ENCODE measurements around the gene KIF19. TPM values are rescaled to one million over a fixed set of nuclear protein-coding genes. Genes with fewer than 3 reads are reported as not detected.

KIF19 gene
- total RNA-seq, 1 donor = not detected

DNA sequence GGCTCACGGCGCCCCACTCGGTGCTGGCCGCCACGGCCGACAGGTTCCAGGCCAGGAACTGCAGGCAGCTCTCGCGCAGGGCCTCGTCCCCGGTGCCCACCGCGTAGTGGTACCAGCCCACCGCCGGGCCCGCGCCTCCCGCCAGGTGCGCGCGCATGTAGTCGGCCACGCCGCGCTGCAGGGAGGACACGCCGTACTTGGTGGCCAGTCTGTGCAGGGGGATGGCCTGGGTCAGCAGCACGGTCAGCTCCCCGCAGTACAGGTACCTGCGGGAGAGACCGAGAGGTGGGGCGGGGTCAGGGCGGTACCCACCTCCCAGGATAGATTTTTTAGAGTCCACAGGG is 31.4 kb downstream of the KIF19 start:
- TF ChIP-seq, protein P1, sequence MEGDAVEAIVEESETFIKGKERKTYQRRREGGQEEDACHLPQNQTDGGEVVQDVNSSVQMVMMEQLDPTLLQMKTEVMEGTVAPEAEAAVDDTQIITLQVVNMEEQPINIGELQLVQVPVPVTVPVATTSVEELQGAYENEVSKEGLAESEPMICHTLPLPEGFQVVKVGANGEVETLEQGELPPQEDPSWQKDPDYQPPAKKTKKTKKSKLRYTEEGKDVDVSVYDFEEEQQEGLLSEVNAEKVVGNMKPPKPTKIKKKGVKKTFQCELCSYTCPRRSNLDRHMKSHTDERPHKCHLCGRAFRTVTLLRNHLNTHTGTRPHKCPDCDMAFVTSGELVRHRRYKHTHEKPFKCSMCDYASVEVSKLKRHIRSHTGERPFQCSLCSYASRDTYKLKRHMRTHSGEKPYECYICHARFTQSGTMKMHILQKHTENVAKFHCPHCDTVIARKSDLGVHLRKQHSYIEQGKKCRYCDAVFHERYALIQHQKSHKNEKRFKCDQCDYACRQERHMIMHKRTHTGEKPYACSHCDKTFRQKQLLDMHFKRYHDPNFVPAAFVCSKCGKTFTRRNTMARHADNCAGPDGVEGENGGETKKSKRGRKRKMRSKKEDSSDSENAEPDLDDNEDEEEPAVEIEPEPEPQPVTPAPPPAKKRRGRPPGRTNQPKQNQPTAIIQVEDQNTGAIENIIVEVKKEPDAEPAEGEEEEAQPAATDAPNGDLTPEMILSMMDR (IDR thresholded peaks at IDR 0.05; ENCODE audit: insufficient read depth, low read depth, low read length) = no peak

GRCh38 chr17:74358697-74359096 is 32.7 kb downstream of the KIF19 start:
- TF ChIP-seq, protein P1 (IDR thresholded peaks at IDR 0.05; ENCODE audit: insufficient read depth, low read depth, low read length) = no peak
- H3K4me3 ChIP-seq (ENCODE audit: low read depth, low read length) = no peak overlapping the region
- DNase-seq (ENCODE audit: low read depth) = no peak

More for the DNA sequence above, 31.4 kb downstream of the KIF19 start:
- H3K4me3 ChIP-seq (ENCODE audit: low read depth, low read length) = no peak overlapping the region
- no peak for DNase-seq (ENCODE audit: low read depth)

DNA sequence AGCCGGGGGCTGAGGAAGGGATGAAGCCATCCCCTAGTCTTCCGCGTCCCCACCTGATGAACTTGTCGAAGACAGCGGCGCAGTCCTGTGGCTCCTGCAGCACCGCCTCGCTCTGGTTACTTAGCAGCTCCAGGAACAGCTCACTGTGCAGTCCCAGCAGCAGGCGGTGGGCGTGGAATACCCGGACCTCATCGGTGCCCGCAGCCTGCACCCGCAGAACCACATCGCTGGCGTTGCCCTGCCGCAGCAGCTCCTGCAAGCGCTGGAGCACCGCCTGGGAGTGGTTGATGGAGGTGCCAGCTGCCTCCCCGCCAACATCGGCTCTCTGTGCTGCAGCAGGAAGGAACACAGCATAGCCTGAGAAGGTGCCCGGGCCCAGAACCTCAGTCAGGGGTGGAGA is 33.9 kb downstream of the KIF19 start:
- H3K4me3 ChIP-seq (ENCODE audit: low read depth, low read length) = no peak overlapping the region
- DNase-seq (ENCODE audit: low read depth) = no peak
- TF ChIP-seq, protein P1 (IDR thresholded peaks at IDR 0.05; ENCODE audit: insufficient read depth, low read depth, low read length) = no peak

- no peak overlapping the region for H3K4me3 ChIP-seq (ENCODE audit: low read depth, low read length)
- TF ChIP-seq, protein P1 (IDR thresholded peaks at IDR 0.05; ENCODE audit: insufficient read depth, low read depth, low read length) = no peak
- DNase-seq (ENCODE audit: low read depth) = no peak
Observed at GRCh38 chr17:74360899-74361229, 34.8 kb downstream of the KIF19 start.

- no peak within 1 kb of the TSS for H3K4me3 ChIP-seq (ENCODE audit: low read depth, low read length)
- TF ChIP-seq, protein P1 (IDR thresholded peaks at IDR 0.05; ENCODE audit: insufficient read depth, low read depth, low read length) = peak; percentile 61
- DNase-seq (ENCODE audit: low read depth) = peak; percentile 21
Observed at GRCh38 chr17:74361230-74362068, 35.4 kb downstream of the KIF19 start, which contains the start of gene BTBD17. Gene BTBD17 (minus strand): TSS chr17:74361868. CDS start chr17:74361819, 49 bp downstream.

DNA sequence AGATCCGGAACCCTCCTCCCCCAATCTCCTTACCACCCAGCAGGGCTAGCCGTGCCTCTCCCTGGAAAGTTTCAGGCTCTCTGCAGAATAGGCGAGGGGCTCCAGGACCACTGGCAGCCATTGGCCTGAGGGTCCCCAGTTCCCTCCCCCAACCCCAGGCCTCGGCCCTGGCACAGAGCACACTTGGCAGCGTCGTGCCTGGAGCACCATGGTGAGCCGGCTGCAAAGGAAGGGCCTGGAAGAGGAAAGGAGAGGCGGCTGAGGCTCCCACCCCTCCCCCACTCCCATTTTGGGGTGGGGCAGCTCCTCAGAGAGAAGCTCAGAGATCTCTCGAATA is 36.0 kb downstream of the KIF19 start:
- DNase-seq (ENCODE audit: low read depth) = no peak
- TF ChIP-seq, protein P1 (IDR thresholded peaks at IDR 0.05; ENCODE audit: insufficient read depth, low read depth, low read length) = no peak

More for the DNA sequence above, 36.0 kb downstream of the KIF19 start:
- no peak overlapping the region for H3K4me3 ChIP-seq (ENCODE audit: low read depth, low read length)

Measured in fibroblast of villous mesenchyme (primary cell).